SK-N-SH (cell line): ENCODE measurements around the gene ADAMTS14. TPM values are rescaled to one million over a fixed set of nuclear protein-coding genes. Genes with fewer than 3 reads are reported as not detected.

Source experiments
- CTCF ChIA-PET: fragments of 300-600, 350-600 bp; formaldehyde crosslinking; extraction: SDS; loops from one replicate; lab custom pipeline; 2021; lab: Yijun Ruan, JAX
- POLR2A ChIA-PET: fragments of 350-600 bp; sonication (Branson Sonifier 250); formaldehyde crosslinking; extraction: SDS; loops from one replicate; lab custom pipeline; 2020; ENCODE audit warnings: antibody characterized with exemption, inconsistent platforms; lab: Yijun Ruan, JAX
- DNase-seq: peaks from one replicate; pipeline ENCODE4 v3.0.0; 2012
- H2AFZ ChIP-seq: fragments of 200-600 bp; sonication (generic); 2 replicates; pipeline ENCODE4 v1.8.1; 2016; ENCODE audit warnings: antibody characterized with exemption, mild to moderate bottlenecking, low read depth
- H3F3A ChIP-seq: fragments of 200-600 bp; sonication (generic); replicated peaks from 2 replicates; pipeline ENCODE3; 2016; ENCODE audit warnings: antibody characterized with exemption, mild to moderate bottlenecking; ENCODE audit not compliant: insufficient read depth
- H3K27ac ChIP-seq, 2 experiments: fragments of 200-500 bp in 1 of 2; fragments of 200-600 bp in 1 of 2; sonication (Bioruptor generic) in 1 of 2; sonication (generic), shearing (Covaris generic) in 1 of 2; 2 replicates each; pipeline versions ENCODE4 v1.5.1 to v1.6.1; 2014 to 2016; ENCODE audit warnings: low read depth in 2 of 2, inconsistent platforms in 1 of 2, low read length in 1 of 2, mild to moderate bottlenecking in 1 of 2, mixed read lengths in 1 of 2
- H3K27me3 ChIP-seq: fragments of 200-600 bp; sonication (generic), shearing (Covaris generic); 2 replicates; pipeline ENCODE4 v1.6.1; 2016; ENCODE audit warnings: mixed run types; ENCODE audit not compliant: insufficient read depth
- H3K36me3 ChIP-seq, 2 experiments: fragments of 200-500 bp in 1 of 2; fragments of 200-600 bp in 1 of 2; sonication (Bioruptor generic) in 1 of 2; sonication (generic) in 1 of 2; replicated peaks in 1 of 2; 2 replicates each; pipeline versions ENCODE3 to v1.5.1; 2014 to 2016; ENCODE audit warnings: low read length in 1 of 2, mild to moderate bottlenecking in 1 of 2; ENCODE audit not compliant: insufficient read depth in 2 of 2, control insufficient read depth in 1 of 2
- H3K4me1 ChIP-seq, 2 experiments: fragments of 200-500 bp in 1 of 2; fragments of 200-600 bp in 1 of 2; sonication (Bioruptor generic) in 1 of 2; sonication (generic), shearing (Covaris generic) in 1 of 2; 2 replicates each; pipeline versions ENCODE4 v1.5.1 to v1.6.1; 2014 to 2016; ENCODE audit warnings: low read depth in 1 of 2, low read length in 1 of 2, mixed run types in 1 of 2; ENCODE audit not compliant: insufficient read depth in 2 of 2, control insufficient read depth in 1 of 2
- H3K4me2 ChIP-seq: fragments of 200-600 bp; sonication (generic), shearing (Covaris generic); 2 replicates; pipeline ENCODE4 v1.6.1; 2017; ENCODE audit warnings: mixed run types
- H3K4me3 ChIP-seq, 2 experiments: fragments of 200-500 bp in 1 of 2; fragments of 200-600 bp in 1 of 2; sonication (Bioruptor generic) in 1 of 2; sonication (generic), shearing (Covaris generic) in 1 of 2; 2 replicates each; pipeline versions ENCODE4 v1.5.1 to v1.8.1; 2014 to 2016; ENCODE audit warnings: low read depth in 2 of 2, inconsistent platforms in 1 of 2, low read length in 1 of 2, mild to moderate bottlenecking in 1 of 2, mixed read lengths in 1 of 2, moderate library complexity in 1 of 2
- H3K79me2 ChIP-seq: fragments of 200-600 bp; sonication (generic); 2 replicates; pipeline ENCODE4 v1.8.1; 2017; ENCODE audit warnings: mild to moderate bottlenecking; ENCODE audit not compliant: insufficient read depth
- H3K9ac ChIP-seq: fragments of 200-600 bp; sonication (generic); 2 replicates; pipeline ENCODE4 v1.6.1; 2017; ENCODE audit warnings: mixed run types
- H3K9me2 ChIP-seq: fragments of 200-600 bp; sonication (generic); 2 replicates; pipeline ENCODE4 v1.6.1; 2017; ENCODE audit warnings: mixed run types
- H3K9me3 ChIP-seq: fragments of 200-600 bp; sonication (generic); 2 replicates; pipeline ENCODE4 v1.6.1; 2017; ENCODE audit warnings: mixed run types, mild to moderate bottlenecking, moderate library complexity
- H4K20me1 ChIP-seq: fragments of 200-600 bp; sonication (generic); 2 replicates; pipeline ENCODE4 v1.6.1; 2017; ENCODE audit warnings: mild to moderate bottlenecking, mixed run types; ENCODE audit not compliant: insufficient read depth
- CTCF ChIP-seq: fragments of 200-600 bp; sonication (generic); IDR thresholded peaks from 2 replicates; pipeline ENCODE4 v1.6.1; 2017; ENCODE audit warnings: antibody characterized with exemption, mild to moderate bottlenecking, moderate library complexity
- EP300 ChIP-seq, 2 experiments: IDR thresholded peaks; 2 replicates each; pipeline versions ENCODE4 v1.4.0 to v1.6.1; 2012; ENCODE audit warnings: borderline replicate concordance in 1 of 2, low read depth in 1 of 2, low read length in 1 of 2
- FOXM1 ChIP-seq: IDR thresholded peaks from 2 replicates; pipeline ENCODE4 v1.4.0; 2012; ENCODE audit warnings: low read depth, mild to moderate bottlenecking
- GABPA ChIP-seq: IDR thresholded peaks from 2 replicates; pipeline ENCODE4 v1.4.0; 2012; ENCODE audit warnings: low read depth, mild to moderate bottlenecking
- IRF3 ChIP-seq: fragments of 150-350 bp; IDR thresholded peaks from 2 replicates; pipeline ENCODE4 v1.6.1; 2016; ENCODE audit warnings: mild to moderate bottlenecking, low read depth, low read length
- MXI1 ChIP-seq: IDR thresholded peaks from 2 replicates; pipeline ENCODE4 v1.6.1; 2012; ENCODE audit warnings: mild to moderate bottlenecking, low read depth, low read length, improper control_type of control experiment
- NRF1 ChIP-seq: IDR thresholded peaks from 2 replicates; pipeline ENCODE4 v1.6.1; 2012; ENCODE audit warnings: low read depth, mild to moderate bottlenecking, low read length
- RAD21 ChIP-seq: IDR thresholded peaks from 2 replicates; pipeline ENCODE4 v1.6.1; 2012; ENCODE audit warnings: mild to moderate bottlenecking, low read length
- REST ChIP-seq: IDR thresholded peaks from 2 replicates; pipeline ENCODE4 v1.6.1; 2012; ENCODE audit warnings: mild to moderate bottlenecking, low read depth, low read length, moderate library complexity
- RFX5 ChIP-seq: IDR thresholded peaks from 2 replicates; pipeline ENCODE4 v1.6.1; 2012; ENCODE audit warnings: mild to moderate bottlenecking, improper control_type of control experiment, low read length
- TAF1 ChIP-seq: IDR thresholded peaks from 2 replicates; pipeline ENCODE4 v1.6.1; 2012; ENCODE audit warnings: low read depth, mild to moderate bottlenecking, low read length, moderate library complexity, borderline replicate concordance
- TCF12 ChIP-seq: IDR thresholded peaks from 2 replicates; pipeline ENCODE4 v1.4.0; 2012
- YY1 ChIP-seq: IDR thresholded peaks from 2 replicates; pipeline ENCODE4 v1.4.0; 2012; ENCODE audit warnings: low read depth, mild to moderate bottlenecking
- ZBTB33 ChIP-seq: IDR thresholded peaks from 2 replicates; pipeline ENCODE4 v1.4.0; 2012; ENCODE audit warnings: low read depth, borderline replicate concordance
- WGBS: methylation state at CpG from one replicate; pipeline ENCODE4 v1.1.6; 2017; ENCODE audit warnings: low lambda C conversion rate; 5-methylcytosine and 5-hydroxymethylcytosine counted together
- polyA plus RNA-seq, 3 experiments: library from polyadenylated mRNA; depleted of rRNA; stranded (reverse); fragments of >200 nt; gene quantifications; 2 replicates each; pipeline ENCODE4 v1.2.3, GENCODE V29; 2012

Gene ADAMTS14
- polyA plus RNA-seq, 1 of the 3 experiments (the other 2 are of a cell fraction): 1.1 TPM

- TF ChIP-seq REST: no peak
Observed at GRCh38 chr10:70682920-70683600, 10.8 kb downstream of the ADAMTS14 start (continued).

- Histone ChIP-seq H3K4me2 (no peak overlapping the region), H3K4me3 (no peak overlapping the region), H3K9ac (no peak overlapping the region), H3K27me3 (no peaks in the 10 kb centered on the region), H3K4me1 (peaks cover 7 to 74% of the 10 kb centered on the region in 2 experiments; a peak in 2 of 4 replicates), H3K9me3 (no peaks in the 10 kb centered on the region), H3F3A (no peaks in the 10 kb centered on the region), H3K79me2 (no peaks in the 10 kb centered on the region), H3K9me2 (no peaks in the 10 kb centered on the region), H2AFZ (no peak overlapping the region), H4K20me1 (no peaks in the 10 kb centered on the region), H3K27ac (peak overlapping the region in 1 of 2 experiments; percentile 92; a peak in 1 of 4 replicates), H3K36me3 (no peaks in the 10 kb centered on the region)
- ChIA-PET POLR2A (no interaction called here), CTCF (interaction anchor here (0.8 to 1.3 kb wide), 2 partner anchors 10 to 75 kb away, joined by 3 to 4 read pairs; no protein-coding TSS in a partner anchor)
- no peak for DNase-seq
- 100% methylated on average over 4 of the region's 6 CpGs for WGBS
- TF ChIP-seq RAD21 (no peak), EP300 (IDR thresholded peaks at IDR 0.05; ENCODE audit: borderline replicate concordance in 1 of 2, low read depth in 1 of 2, low read length in 1 of 2) (no peak), TCF12 (no peak), FOXM1 (no peak), ZBTB33 (no peak), MXI1 (no peak), NRF1 (no peak), IRF3 (no peak), YY1 (no peak), CTCF (no peak), GABPA (no peak), TAF1 (no peak), RFX5 (no peak)
Observed at GRCh38 chr10:70683601-70683934, 11.3 kb downstream of the ADAMTS14 start.
